ENCODE data around the gene EPX. TPM values are rescaled to one million over a fixed set of nuclear protein-coding genes. Genes with fewer than 3 reads are reported as not detected.

The EPX gene
- total RNA-seq, 1 experiment from 2014 or later: not detected

GRCh38 chr17:58147930-58148434, 44.5 kb upstream of the EPX start, which contains the start of gene OR4D1:
TSS of gene OR4D1 (plus strand) at chr17:58148384. CDS start at chr17:58155154, 6,770 bp downstream.
- Histone ChIP-seq H3K79me2 (ENCODE audit: insufficient read depth, low read length) (no peaks in the 10 kb centered on the region), H4K20me1 (ENCODE audit: control insufficient read depth, insufficient read depth, insufficient read length) (no peaks in the 10 kb centered on the region), H2AK5ac (ENCODE audit: insufficient read length, low read length) (no peak within 1 kb of the TSS), H3K14ac (ENCODE audit: insufficient read depth, low read length) (no peak within 1 kb of the TSS), H2BK20ac (ENCODE audit: low read depth, low read length, poor library complexity, severe bottlenecking) (no peak within 1 kb of the TSS), H4K5ac (ENCODE audit: insufficient read length, low read depth, low read length) (no peak within 1 kb of the TSS), H3K79me1 (ENCODE audit: insufficient read depth, low read depth, low read length, poor library complexity, severe bottlenecking) (no peaks in the 10 kb centered on the region), H3K9me3 (ENCODE audit: control insufficient read depth, low read depth, low read length) (no peaks in the 10 kb centered on the region), H2AFZ (ENCODE audit: low read length) (no peak within 1 kb of the TSS), H3K4me2 (ENCODE audit: insufficient read depth, insufficient read length, low read length) (no peak within 1 kb of the TSS), H3T11ph (ENCODE audit: low read length) (no peak within 1 kb of the TSS), H2BK15ac (ENCODE audit: low read depth, low read length) (no peak within 1 kb of the TSS), H3K27ac (ENCODE audit: insufficient read length, low read depth, low read length) (no peak within 1 kb of the TSS), H4K91ac (ENCODE audit: insufficient read length, low read depth, low read length) (no peak within 1 kb of the TSS), H3K27me3 (ENCODE audit: insufficient read depth, low read length) (no peaks in the 10 kb centered on the region), H3K4me1 (ENCODE audit: insufficient read depth, low read length) (peaks cover 3% of the 10 kb centered on the region; the same call in 1 of the 2 replicates), H3K23me2 (ENCODE audit: insufficient read length, low read depth, low read length, poor library complexity, severe bottlenecking) (no peaks in the 10 kb centered on the region), H3K23ac (ENCODE audit: insufficient read length, low read depth, low read length) (no peak within 1 kb of the TSS), H3K9ac (ENCODE audit: extremely low read depth, insufficient read length, low read length) (no peak within 1 kb of the TSS), H3K4ac (ENCODE audit: low read depth, low read length) (no peak within 1 kb of the TSS), H4K8ac (replicated peaks; ENCODE audit: insufficient read length, low read depth, low read length) (no peak within 1 kb of the TSS), H3K56ac (ENCODE audit: insufficient read length, low read depth, low read length) (no peak within 1 kb of the TSS), H2BK5ac (ENCODE audit: insufficient read length, low read length) (no peak within 1 kb of the TSS), H2BK120ac (ENCODE audit: low read depth, low read length, poor library complexity, severe bottlenecking) (no peak within 1 kb of the TSS), H2BK12ac (ENCODE audit: insufficient read length, low read depth, low read length) (no peak within 1 kb of the TSS), H3K18ac (ENCODE audit: insufficient read length, low read depth, low read length) (no peak within 1 kb of the TSS)
- DNase-seq: no peak
- Mint-ChIP-seq H3K4me1 (peaks cover 3 to 7% of the 10 kb centered on the region in 2 experiments), H3K4me3 (no peak within 1 kb of the TSS), H3K27me3 (ENCODE audit: low read depth) (peaks cover 60% of the 10 kb centered on the region), H3K36me3 (ENCODE audit: insufficient read depth in 1 of 3, low read depth in 3 of 3) (peaks cover 2 to 15% (median 5%) of the 10 kb centered on the region in 3 experiments; a peak in 5 of 7 replicates), H3K27ac (no peak within 1 kb of the TSS), H3K9me3 (peaks cover 16 to 19% of the 10 kb centered on the region in 2 experiments)
- TF ChIP-seq CTCF (conservative IDR thresholded peaks at IDR 0.05): no peak
- no CpG with 5 or more reads among the region's 1 CpG for WGBS (ENCODE audit: extremely low coverage, insufficient read length, low lambda C conversion rate)

Data from H9 (cell line).